ENCODE results near the gene C6orf89.
"Not testable (repeated sequence)": the region's sequence is repeated elsewhere in the genome, so short reads cannot be mapped to it uniquely, and the experiment has no call there.

Gene C6orf89

DNA sequence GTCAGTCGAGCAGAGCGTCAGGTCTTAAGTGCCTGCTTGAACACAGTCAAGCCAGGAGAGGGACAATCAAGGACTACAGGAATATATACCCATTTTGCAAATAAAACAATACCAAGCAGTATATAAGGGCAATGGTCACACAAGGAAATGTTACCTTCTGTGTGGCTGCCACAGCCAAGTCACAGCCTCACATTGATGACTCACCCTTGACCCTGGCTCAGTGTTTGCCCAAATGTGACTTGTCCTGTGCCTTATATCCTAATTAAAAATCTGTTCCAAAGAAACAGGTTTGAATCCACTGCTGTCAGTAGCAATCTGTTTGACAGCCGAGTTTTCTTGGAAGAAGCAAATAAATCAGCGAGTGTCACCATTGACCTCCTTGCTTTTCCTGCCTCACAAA lies 34.3 kb downstream of the C6orf89 start:
- no peak for DNase-seq (ENCODE audit: low read depth in 1 of 2, low spot score in 1 of 2)

DNA sequence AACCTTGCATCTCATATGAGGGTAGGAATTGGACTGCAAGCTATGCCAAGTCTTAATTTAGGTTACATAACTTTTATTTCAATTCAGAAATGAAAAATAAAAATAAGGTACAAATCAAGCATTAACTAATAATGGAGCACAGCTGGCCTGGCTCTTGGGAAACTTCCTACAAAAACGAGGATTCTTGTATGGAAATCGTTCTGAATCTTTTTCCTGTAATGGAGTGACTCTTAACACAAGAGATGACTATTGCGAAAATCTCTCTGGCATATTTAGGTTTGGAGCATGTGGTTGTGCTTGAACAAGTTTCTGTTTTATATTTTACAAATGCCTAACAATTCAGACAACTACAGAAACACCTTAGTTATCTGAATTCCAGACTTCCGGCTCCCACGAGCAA lies 34.8 kb downstream of the C6orf89 start:
- no peak for DNase-seq (ENCODE audit: low read depth in 1 of 2, low spot score in 1 of 2)

DNA sequence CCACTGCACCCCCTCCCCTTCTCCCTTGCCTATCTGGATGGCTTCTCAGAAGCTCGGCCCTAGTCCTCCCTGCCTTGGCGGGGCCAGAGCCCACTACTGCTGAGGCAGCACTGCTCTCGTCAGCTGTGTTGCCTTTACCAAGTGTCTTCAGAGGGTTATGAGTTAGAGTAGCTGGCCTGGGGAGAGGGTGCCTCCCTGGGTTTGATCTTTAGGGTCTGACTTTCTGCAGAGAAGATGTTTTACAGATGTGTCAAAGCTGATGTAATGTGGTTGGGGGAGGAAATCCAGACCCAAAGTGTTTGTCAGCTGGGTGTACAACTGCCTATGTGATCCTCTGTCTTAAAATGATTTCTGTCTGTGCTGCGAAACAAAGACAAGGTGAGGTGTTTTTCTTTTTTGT lies 38.4 kb downstream of the C6orf89 start:
- no peak for DNase-seq (ENCODE audit: low read depth in 1 of 2, low spot score in 1 of 2)

DNA sequence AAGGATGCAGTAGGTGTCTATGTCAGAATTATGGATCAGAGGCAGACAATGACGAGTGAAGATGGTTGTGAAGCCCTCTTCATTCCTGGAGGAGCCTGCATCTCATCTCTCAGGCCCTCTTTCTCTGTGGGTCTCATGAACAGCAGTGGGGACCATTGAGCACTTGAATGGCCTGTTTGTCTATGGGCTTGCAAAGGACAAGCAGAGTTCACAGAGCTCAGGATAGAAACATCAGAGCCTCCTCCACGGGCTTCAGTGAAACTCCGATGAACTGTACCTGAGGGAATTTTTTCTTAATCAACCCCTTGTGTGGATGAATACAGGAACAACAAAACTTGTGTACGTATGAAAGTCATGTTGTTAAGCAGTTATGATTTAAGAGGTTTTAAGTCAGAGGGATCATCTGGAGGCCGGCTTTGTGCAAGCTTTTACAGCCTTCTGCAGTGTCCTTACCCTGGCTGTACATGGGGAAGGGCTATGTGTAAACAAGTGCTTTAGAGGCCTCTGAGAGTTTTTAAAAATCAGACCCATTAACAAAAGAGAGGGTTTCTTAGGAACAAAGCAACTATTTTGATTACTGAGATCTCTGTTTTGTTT lies 39.1 kb downstream of the C6orf89 start:
- no peak for DNase-seq (ENCODE audit: low read depth in 1 of 2, low spot score in 1 of 2)

DNA sequence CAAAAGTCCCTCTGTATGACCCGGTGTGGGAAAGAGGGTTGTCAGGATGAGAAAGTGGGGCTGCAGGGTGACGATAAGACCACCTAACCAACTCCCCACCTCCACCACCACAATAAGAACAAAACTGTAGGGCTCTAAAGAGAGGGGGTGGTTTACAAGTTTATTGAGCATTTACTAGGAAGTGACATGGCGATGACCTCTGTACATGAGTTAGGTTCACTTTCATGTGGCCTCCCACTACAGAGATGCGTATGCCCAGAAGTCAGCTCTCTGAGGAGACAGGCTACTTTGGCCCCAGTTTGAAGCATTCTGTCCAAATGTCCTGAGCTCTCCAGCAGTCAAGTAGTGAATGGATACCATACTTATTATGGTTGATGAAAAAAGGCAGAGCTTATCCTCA lies 40.1 kb downstream of the C6orf89 start:
- no peak for DNase-seq (ENCODE audit: low read depth in 1 of 2, low spot score in 1 of 2)

DNA sequence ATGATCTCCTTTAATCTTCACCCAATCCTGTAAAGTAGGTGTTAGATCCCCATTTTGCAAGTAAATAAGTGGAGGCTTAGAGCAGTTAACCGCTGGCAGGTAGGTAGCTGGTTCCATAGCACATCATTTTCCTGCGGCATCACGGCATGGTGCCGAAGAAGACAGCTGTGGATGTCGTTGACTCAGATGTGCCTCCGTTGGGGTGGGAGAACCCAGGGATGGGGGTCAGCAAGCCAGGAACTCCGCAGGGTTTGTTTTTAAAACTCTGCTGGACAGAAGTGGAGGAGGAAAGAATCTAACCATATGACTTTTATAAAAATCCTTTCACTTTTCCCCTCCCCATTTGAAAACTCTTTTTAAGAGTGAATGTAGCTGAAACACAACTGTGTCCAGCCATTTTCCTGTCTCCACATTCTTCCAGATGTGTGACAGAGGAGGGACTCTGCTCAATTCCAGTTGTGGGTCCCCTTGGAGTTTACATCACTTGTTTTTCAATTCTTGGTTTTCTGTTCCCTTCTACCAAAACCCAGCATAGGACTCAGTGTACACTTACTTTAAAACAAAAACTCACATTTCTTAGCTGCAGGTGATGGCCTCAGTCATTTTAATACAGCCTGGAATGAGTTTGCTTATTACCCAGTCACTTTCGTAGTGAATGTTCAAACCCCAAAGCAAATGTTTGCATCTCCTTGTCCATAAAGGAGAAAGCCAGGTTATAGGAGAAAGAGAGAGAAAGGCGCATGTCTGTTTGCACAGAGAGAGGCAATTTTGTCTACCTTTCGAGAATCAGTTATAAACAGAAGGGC lies 41.2 kb downstream of the C6orf89 start:
- no peak for DNase-seq (ENCODE audit: low read depth in 1 of 2, low spot score in 1 of 2)

DNA sequence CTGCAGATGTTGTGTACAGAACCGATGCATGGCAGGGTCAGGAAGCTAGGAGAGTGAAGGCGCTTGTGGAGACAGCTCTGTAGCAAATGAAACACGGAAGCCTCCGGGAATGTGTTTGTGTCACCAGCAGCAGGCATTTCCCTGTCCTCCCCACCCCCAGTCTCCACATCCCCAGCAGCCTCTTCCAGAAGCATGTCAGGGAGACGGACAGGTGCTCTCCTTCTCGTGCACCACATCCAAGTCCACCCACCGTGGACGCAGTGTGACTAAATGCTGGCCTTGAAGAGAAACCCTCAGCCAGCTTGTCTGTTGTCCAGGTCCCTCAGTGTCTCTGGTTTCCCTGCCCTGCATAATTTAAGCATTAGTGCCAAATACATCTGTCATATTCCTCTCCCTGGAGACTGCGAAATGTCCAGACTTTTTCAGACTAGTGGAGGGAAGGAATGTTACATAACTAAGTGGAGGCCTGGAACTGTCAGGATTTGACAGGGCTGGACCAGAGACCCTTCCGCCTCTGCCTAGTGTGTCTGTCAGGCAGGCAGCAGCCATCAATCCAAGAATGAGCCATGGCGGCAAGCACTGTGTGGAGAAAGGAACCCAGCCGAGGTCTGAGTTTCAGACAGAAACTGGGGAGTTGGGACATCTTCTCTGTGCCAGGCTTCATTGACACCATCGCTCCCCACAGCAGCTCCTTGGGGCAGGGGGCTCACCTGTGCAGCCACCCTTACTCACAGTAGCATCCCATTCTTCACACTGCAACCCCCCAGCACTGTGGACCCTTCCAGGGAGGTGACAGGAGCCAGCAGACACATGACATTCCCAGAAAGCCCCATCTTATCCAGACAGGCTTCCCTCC lies 42.2 kb downstream of the C6orf89 start:
- no peak for DNase-seq (ENCODE audit: low read depth in 1 of 2, low spot score in 1 of 2)

DNA sequence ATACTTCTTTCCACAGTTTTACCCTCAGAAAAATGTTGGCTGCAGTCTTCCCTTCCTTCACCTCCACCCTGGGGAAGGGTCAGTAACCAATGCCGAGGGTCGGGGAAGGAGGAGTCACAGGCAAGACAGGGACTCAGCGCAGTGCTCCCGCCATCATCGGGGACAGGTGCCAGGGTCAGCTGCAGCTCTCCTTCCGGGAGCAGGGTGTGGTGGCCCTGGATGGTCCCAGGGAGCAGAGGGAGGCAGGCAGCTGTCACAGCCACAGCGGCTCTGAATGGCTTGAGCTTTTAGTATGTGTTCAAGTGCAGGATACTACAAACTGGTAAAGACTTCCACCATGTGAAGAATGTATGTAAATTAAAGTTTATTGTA lies 42.8 kb downstream of the C6orf89 start:
- no peak for DNase-seq (ENCODE audit: low read depth in 1 of 2, low spot score in 1 of 2)

DNA sequence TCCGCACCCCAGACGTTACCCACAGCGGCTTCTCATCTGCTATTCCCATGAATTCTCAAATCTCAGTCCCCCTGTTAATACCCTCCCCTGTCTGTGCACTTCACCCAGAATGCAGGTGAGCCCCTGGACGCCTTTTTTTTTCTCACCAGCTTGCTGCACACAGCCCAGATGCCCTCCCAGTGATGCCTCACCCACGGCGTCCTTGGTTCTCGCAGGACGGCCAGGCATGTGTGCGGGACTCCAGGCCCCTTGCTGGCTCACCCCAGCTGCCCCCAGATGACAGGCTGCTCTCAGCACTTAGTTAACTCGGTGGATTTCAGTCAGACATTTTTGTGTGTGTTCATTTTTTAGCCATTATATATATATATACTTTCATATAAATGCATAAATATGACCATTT lies 43.4 kb downstream of the C6orf89 start:
- no peak for DNase-seq (ENCODE audit: low read depth in 1 of 2, low spot score in 1 of 2)

DNA sequence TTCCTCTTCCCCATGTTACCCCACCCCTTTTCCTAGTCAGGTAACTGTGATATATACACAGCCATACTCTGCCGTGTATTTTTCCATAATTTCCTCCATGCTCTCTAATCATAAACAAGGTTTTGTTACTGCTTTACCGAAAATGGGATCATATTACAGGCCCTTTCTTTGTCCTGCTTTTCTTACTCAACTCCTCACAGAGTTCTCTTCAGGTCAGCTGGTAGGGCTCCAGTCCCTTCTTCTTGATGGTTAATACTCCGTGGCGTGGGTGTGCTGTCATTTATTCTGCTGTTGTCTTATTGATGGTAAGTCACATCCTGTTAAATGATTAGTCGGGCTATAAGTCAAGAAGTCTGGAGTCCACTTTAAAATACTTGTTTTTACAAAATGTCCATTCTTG lies 43.9 kb downstream of the C6orf89 start:
- no peak for DNase-seq (ENCODE audit: low read depth in 1 of 2, low spot score in 1 of 2)

DNA sequence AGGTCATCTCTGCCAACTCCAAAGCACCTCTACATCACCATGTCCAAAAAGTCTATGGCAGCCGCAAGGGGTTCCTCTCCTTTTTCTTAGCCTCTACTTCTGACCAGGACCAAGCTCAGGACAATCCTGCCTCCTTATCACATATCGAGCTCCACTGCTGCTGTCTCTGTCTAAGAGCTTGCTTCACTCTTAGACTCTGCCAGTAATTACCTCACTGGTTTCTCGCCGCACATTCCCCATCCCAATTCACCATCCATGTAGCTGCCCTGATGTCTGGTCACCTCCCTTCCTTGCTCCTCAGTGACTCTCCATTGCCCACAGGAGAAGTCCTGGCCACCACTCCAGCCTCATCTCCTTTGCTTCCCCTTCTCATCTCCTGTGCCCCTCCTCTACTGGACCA lies 44.7 kb downstream of the C6orf89 start:
- DNase-seq (ENCODE audit: low read depth in 1 of 2, low spot score in 1 of 2) = no peak

DNA sequence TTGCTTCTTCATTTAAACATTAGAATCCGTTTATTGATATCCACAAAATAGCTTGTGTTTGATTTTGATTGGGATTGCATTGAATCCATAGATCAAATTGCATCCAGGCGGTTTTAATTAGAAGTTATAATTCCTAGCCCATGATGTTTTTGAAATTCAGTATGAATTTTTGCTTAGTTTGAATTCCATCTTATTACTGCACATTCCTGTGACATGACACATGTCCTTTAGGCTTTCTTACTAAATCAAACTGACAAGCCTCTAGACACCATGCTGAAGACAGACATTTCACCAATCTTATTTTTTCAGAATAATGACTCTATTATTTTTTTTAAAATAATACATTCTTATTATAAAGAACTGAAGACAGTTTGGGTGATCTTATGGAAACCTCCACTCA lies 47.4 kb downstream of the C6orf89 start:
- DNase-seq (ENCODE audit: low read depth in 1 of 2, low spot score in 1 of 2) = no peak

DNA sequence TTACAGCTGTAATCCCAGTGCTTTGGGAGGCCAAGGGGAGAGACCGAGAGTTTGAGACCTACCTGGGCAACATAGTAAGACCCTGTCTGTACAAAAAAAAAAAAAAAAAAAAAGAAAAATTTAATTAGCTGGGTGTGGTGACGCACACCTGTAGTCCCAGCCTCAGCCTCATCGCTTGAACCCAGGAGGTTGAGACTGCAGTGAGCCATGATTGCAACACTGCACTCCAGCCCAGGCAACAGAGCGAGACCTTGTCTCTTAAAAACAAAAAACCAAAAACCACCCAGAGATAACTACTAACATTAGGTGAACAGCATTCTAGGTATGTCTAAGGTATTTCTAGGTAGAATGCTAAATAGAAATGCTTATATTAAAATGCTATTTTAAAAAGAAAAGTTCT lies 47.8 kb downstream of the C6orf89 start:
- DNase-seq (ENCODE audit: low read depth in 1 of 2, low spot score in 1 of 2) = no peak

DNA sequence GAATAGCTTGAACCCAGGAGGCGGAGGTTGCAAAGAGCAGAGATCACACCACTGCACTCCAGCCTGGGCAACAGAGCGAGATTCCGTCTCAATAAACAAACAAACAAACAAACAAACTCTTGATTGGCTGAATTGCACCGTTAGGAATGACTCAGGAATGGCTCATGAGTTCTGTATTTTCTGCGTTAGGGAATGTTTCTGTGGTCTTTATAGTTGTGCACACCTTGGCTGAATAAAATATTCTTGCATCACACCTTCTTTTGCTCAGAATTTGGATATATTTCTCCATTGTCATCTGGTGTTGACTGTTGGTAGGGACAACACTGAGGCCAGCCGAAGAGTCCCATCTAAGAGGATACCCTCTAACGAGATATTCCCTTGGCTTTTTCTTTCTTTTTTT lies 49.1 kb downstream of the C6orf89 start:
- no peak for DNase-seq (ENCODE audit: low read depth in 1 of 2, low spot score in 1 of 2)

DNA sequence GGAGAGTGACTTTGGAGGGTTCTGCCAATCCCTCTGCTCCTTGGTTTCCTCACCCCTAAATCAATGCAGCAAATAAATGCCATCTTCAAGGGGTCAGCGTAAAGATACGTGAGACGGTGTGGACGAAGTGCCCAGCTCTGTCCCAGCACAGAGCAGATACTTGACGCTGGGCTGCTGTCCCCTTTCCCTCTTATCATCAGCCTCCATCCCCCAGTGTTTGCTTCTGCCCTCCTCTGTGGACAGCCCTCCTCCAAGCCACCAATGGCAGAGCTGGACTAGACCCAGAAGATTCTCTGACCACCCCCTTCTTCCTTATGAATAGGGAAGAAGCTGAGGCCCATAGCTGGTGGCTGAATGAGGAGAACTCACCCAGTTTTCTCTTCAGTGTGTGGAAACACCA lies 51.1 kb downstream of the C6orf89 start:
- DNase-seq (ENCODE audit: low read depth in 1 of 2, low spot score in 1 of 2) = no peak

DNA sequence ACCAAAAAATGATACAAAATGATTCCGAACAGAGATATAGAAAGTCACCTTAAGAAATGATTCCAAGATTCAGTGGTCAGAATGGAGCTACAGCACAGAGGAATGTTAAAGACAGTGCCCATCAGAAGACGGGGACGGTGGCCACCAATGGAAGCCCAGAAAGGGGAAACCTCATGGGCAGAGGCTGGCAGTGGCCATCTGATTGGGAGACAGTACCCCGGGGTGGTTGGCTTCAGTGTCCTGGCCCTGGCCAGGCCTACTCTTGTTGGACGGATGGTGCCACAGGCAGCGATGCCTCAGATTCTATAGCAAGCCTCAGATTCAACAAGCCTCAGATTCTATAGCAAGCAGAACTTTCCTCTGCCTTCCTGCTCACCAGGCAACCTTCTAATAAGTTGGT lies 52.1 kb downstream of the C6orf89 start:
- DNase-seq (ENCODE audit: low read depth in 1 of 2, low spot score in 1 of 2) = no peak

DNA sequence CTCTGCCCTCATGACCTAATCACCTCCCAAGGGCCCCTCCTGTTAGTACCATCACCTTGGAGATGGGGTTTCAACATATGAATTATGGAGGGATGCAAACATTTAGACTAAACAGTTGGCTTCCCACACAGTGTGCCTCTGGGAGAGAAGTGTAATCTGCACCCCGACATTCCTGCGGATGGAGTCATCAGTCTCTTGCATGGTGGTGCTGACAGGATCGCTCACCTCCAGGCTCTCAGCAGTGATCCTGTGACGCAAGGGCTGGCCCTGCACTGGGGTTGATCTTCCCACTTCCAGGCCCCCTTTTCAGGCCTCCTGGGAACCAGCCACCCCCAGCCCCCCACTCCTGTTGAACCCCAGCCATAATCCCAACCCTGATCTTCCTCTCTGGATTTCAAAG lies 52.8 kb downstream of the C6orf89 start:
- DNase-seq (ENCODE audit: low read depth in 1 of 2, low spot score in 1 of 2) = no peak

DNA sequence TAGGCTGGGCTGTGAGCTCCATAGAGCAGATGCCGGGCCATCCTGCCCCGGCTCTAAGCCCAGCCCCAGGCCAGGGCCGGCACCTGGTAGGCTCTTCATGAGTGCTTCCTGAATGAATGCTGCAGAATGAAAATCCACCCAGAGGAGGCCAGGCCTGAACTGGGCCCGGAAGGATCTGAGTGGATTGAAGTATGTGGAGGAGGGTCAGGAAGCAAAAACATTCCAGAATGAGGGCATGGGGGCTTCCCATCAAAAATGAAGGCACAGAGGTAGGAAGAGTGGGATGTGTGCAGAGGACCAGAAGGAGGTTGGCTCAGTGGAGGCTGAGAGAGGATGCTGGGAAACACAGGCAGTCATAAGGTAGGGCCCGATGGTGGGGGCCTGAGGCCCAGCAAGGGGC lies 53.3 kb downstream of the C6orf89 start:
- DNase-seq (ENCODE audit: low read depth in 1 of 2, low spot score in 1 of 2) = not testable (repeated sequence)

DNA sequence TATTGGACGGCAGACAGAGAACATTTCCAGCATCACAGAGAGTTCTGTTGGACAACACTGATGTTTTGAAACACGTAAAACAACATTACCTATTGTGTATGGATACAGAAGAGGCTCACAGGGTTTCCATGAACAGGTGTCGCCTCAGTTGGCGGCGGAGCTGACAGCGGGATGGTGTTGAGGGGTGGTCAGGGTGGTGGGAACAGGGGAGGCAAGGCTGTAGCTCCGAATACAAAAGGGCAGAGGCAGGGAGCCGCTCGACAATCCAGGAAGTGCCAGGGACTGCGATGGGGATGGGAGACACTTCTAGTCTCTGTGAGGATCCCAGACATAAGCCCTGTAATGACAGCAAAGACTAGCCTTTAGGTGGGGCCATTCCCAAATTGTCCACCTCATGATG lies 54.3 kb downstream of the C6orf89 start:
- DNase-seq (ENCODE audit: low read depth in 1 of 2, low spot score in 1 of 2) = no peak

DNA sequence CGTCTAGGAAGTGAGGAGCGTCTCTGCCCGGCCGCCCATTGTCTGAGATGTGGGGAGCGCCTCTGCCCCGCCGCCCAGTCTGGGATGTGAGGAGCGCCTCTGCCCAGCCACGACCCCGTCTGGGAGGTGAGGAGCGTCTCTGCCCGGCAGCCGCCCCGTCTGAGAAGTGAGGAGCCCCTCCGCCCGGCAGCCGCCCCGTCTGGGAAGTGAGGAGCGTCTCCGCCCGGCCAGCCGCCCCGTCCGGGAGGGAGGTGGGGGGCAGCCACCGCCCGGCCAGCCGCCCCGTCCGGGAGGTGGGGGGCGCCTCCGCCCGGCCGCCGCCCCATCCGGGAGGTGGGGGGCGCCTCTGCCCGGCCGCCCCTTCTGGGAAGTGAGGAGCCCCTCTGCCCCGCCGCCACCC lies 55.8 kb downstream of the C6orf89 start:
- DNase-seq (ENCODE audit: low read depth in 1 of 2, low spot score in 1 of 2) = not testable (repeated sequence)

DNA sequence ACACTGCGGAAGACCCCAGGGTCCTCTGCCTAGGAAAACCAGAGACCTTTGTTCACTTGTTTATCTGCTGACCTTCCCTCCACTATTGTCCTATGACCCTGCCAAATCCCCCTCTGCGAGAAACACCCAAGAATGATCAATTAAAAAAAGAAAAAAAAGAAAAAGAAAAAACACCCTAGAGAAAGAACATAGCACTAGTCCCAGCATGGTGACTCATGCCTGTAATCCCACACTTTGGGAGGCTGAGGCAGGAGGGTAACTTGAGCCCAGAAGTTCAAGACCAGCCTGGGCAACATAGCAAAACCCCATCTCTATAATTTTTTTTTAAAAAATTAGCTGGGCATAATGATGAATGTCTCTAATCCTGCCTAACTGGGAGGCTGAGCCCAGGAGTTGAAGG lies 56.6 kb downstream of the C6orf89 start:
- DNase-seq (ENCODE audit: low read depth in 1 of 2, low spot score in 1 of 2) = not testable (repeated sequence)

DNA sequence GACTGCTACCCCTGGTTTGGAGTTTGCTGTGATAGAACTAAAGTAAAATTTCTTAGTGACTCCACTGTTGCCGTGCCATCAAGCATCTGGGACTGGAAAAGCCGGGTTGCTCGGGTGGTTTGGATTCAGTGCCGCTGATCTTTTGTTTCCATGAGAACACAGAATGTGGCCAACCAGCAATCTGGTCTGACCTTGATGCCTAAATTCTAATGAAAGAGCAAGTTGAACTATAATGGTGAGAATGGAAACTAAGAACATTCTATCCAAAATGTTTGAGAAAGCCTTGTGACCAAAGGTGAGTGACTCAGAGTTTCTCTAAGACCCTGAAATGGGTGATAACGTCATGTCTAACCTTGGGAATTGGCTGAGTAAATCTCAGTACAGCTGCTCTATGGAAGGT lies 58.9 kb downstream of the C6orf89 start:
- DNase-seq (ENCODE audit: low read depth in 1 of 2, low spot score in 1 of 2) = no peak
